Measurements from ENCODE around the gene PQBP1. TPM values are rescaled to one million over a fixed set of nuclear protein-coding genes. Genes with fewer than 3 reads are reported as not detected.

Gene PQBP1
- total and polyA plus RNA-seq, 2 donors (not counting 3 experiments of a cell fraction or from before 2014, with no cell fraction given), result 86.3 to 86.8 TPM

- Histone ChIP-seq H3K27ac (ENCODE audit: insufficient read depth, low read depth, low read length) (no peak overlapping the region), H3K4me1 (ENCODE audit: control insufficient read depth, extremely low read depth, insufficient read depth, low read length) (peaks cover 7% of the 10 kb centered on the region), H3K27me3 (ENCODE audit: control insufficient read depth in 2 of 2, insufficient read depth in 2 of 2, low read length in 2 of 2) (no peaks in the 10 kb centered on the region), H3K9me1 (replicated peaks; ENCODE audit: control insufficient read depth, extremely low read depth, insufficient read depth, low read length) (no peaks in the 10 kb centered on the region), H3K79me2 (ENCODE audit: control insufficient read depth, insufficient read depth, low read length) (peaks cover 8% of the 10 kb centered on the region), H3K4me2 (ENCODE audit: insufficient read depth, low read length) (peak overlapping the region; percentile 42), H3K9me3 (replicated peaks; ENCODE audit: control insufficient read depth, insufficient read depth, low read length) (no peaks in the 10 kb centered on the region), H3K9ac (replicated peaks; ENCODE audit: extremely low read depth, insufficient read depth, low read length) (no peak overlapping the region), H3K36me3 (ENCODE audit: control insufficient read depth in 2 of 2, extremely low read depth in 1 of 2, insufficient read depth in 2 of 2, low read length in 2 of 2) (no peaks in the 10 kb centered on the region), H2AFZ (ENCODE audit: low read depth, low read length) (peak overlapping the region; percentile 59), H3K4me3 (replicated peaks in 1 of 3; ENCODE audit: insufficient read depth in 1 of 3, low read depth in 1 of 3, low read length in 3 of 3) (peak overlapping the region; percentile 15 to 58 (median 46)), H4K20me1 (replicated peaks; ENCODE audit: control insufficient read depth, extremely low read depth, insufficient read depth, low read length) (no peaks in the 10 kb centered on the region)
- FAIRE-seq (peak; percentile 95), DNase-seq (ENCODE audit: low read depth, low spot score) (peak; percentile 80)
- dilution Hi-C loops (cut with MboI; ENCODE audit: extremely low pct_ligation_motif_present, low sequenced_read_pairs) (no loop called here), intact Hi-C loops (cut with micrococcal nuclease) (loop anchor here (1.0 to 10.0 kb wide), 3 partner anchors 66 to 373 kb away; partner anchors contain the start of genes FOXP3, OTUD5 and PPP1R3F)
- ChIA-PET CTCF (interaction anchor here (0.6 to 2.4 kb wide), 8 partner anchors 10 to 243 kb away, joined by 3 to 9 read pairs (median 3); partner anchors contain the start of genes HDAC6 and SLC35A2), POLR2A (no interaction called here)
- no TSS peak for BruUV-seq (replicated peaks)
- TF ChIP-seq EZH2 (IDR thresholded peaks at IDR 0.05; ENCODE audit: borderline replicate concordance, low read depth, low read length, severe bottlenecking), result no peak
- peak; percentile 29 to 59 for TF ChIP-seq CTCF (IDR thresholded peaks at IDR 0.05; ENCODE audit: extremely low read depth in 1 of 2, insufficient read depth in 1 of 2, low read depth in 1 of 2, low read length in 2 of 2)
- peak; percentile 34 for TF ChIP-seq POLR2AphosphoS5 (IDR thresholded peaks at IDR 0.05; ENCODE audit: insufficient read depth, low read depth, low read length)
Measured at GRCh38 chrX:48891402-48892288, 6.1 kb upstream of the PQBP1 start.

Data from endothelial cell of umbilical vein (primary cell).